ENCODE results near the gene ZBP1. TPM values are rescaled to one million over a fixed set of nuclear protein-coding genes. Genes with fewer than 3 reads are reported as not detected.

Gene ZBP1
- total and polyA plus RNA-seq, 11 donors = 0.15 to 1.7 (median 0.31) TPM; not detected in 6

- TF ChIP-seq POLR2A (IDR thresholded peaks at IDR 0.05) (no peak), CTCF (IDR thresholded peaks at IDR 0.05) (no peak)
- no peak overlapping the region for H3K4me3 ChIP-seq
- intact Hi-C loops (cut with DNase I) = no loop called here
- no peaks in the 10 kb centered on the region for H3K27me3 ChIP-seq
- DNase-seq = peak; percentile 7 to 43 (median 15)
- H3K9me3 ChIP-seq = no peaks in the 10 kb centered on the region
- H3K27ac ChIP-seq = peak overlapping the region in 1 of 12 donors; percentile 2
- no peak for ATAC-seq
- WGBS, 4 donors = 73 to 79% (median 79%) methylated on average over 14 to 21 of the region's 21 CpGs
- peaks cover 0 to 29% (median 3%) of the 10 kb centered on the region in 12 donors for H3K4me1 ChIP-seq
- H3K36me3 ChIP-seq = peaks cover 0 to 20% (median 11%) of the 10 kb centered on the region in 9 donors
These were observed 42.4 kb upstream of the ZBP1 start for GRCh38 chr20:57662456-57663240.

- WGBS, 4 donors = 90 to 94% (median 92%) methylated on average over 25 to 26 of the region's 26 CpGs
- Histone ChIP-seq H3K27me3 (no peaks in the 10 kb centered on the region), H3K9me3 (no peaks in the 10 kb centered on the region), H3K4me1 (peaks cover 0 to 33% (median 5%) of the 10 kb centered on the region in 12 donors), H3K4me3 (no peak overlapping the region), H3K27ac (no peak overlapping the region), H3K36me3 (peaks cover 0 to 27% (median 14%) of the 10 kb centered on the region in 9 donors)
- TF ChIP-seq CTCF (IDR thresholded peaks at IDR 0.05) (no peak), POLR2A (IDR thresholded peaks at IDR 0.05) (no peak)
- intact Hi-C loops (cut with DNase I) = no loop called here
- ATAC-seq = no peak
- peak in 4 of 5 donors; percentile 1 to 21 (median 7) for DNase-seq
These were observed 41.7 kb upstream of the ZBP1 start for GRCh38 chr20:57661746-57662455.

GRCh38 chr20:57660922-57661745 lies 40.9 kb upstream of the ZBP1 start:
- ATAC-seq = no peak
- no peak overlapping the region for H3K27ac ChIP-seq

More at GRCh38 chr20:57660922-57661745, 40.9 kb upstream of the ZBP1 start:
- peak; percentile 8 to 56 (median 27) for DNase-seq
- Histone ChIP-seq H3K9me3 (no peaks in the 10 kb centered on the region), H3K36me3 (peaks cover 0 to 35% (median 16%) of the 10 kb centered on the region in 9 donors), H3K27me3 (no peaks in the 10 kb centered on the region), H3K4me1 (peaks cover 0 to 34% (median 5%) of the 10 kb centered on the region in 12 donors), H3K4me3 (no peak overlapping the region)
- WGBS, 4 donors = 82 to 91% (median 85%) methylated on average over 24 to 31 of the region's 31 CpGs
- TF ChIP-seq CTCF (IDR thresholded peaks at IDR 0.05) = no peak
- intact Hi-C loops (cut with DNase I) = no loop called here
